PFSK-1 (cell line): Measurements from ENCODE around the gene FBXL7.

Experiments
- FOXP2 ChIP-seq: optimal IDR thresholded peaks from 2 replicates; pipeline ENCODE3; 2011; ENCODE audit warnings: borderline replicate concordance, control low read depth, inconsistent platforms; ENCODE audit not compliant: insufficient read depth; ENCODE audit errors: extremely low read length, extremely low read depth
- POLR2AphosphoS5 ChIP-seq: IDR thresholded peaks from 2 replicates; pipeline ENCODE4 v1.6.1; 2012; ENCODE audit warnings: low read depth, mild to moderate bottlenecking, control low read depth, low read length, moderate library complexity
- REST ChIP-seq, 2 experiments: IDR thresholded peaks; 2 replicates each; pipeline versions ENCODE4 v1.6.1 to v1.8.0; 2011 to 2012; ENCODE audit warnings: low read depth in 2 of 2, low read length in 2 of 2, control low read depth in 1 of 2, inconsistent platforms in 1 of 2, mild to moderate bottlenecking in 1 of 2, moderate library complexity in 1 of 2; ENCODE audit not compliant: insufficient read depth in 1 of 2
- SIN3A ChIP-seq: IDR thresholded peaks from 2 replicates; pipeline ENCODE4 v1.6.1; 2012; ENCODE audit warnings: mild to moderate bottlenecking, low read length, moderate library complexity, borderline replicate concordance; ENCODE audit not compliant: insufficient read depth
- TAF1 ChIP-seq: IDR thresholded peaks from 2 replicates; pipeline ENCODE4 v1.6.1; 2012; ENCODE audit warnings: low read length, control low read depth, borderline replicate concordance; ENCODE audit not compliant: insufficient read depth

The FBXL7 gene

GRCh38 chr5:15690611-15691010 is 190.6 kb downstream of the FBXL7 start:
- no peak for TF ChIP-seq SIN3A
- no peak for TF ChIP-seq REST (IDR thresholded peaks at IDR 0.05; ENCODE audit: insufficient read depth in 1 of 2, low read depth in 2 of 2, low read length in 2 of 2)
- TF ChIP-seq FOXP2: no peak
- no peak for TF ChIP-seq TAF1
- TF ChIP-seq POLR2AphosphoS5: no peak

- TF ChIP-seq FOXP2: no peak
- no peak for TF ChIP-seq POLR2AphosphoS5
- no peak for TF ChIP-seq REST (IDR thresholded peaks at IDR 0.05; ENCODE audit: insufficient read depth in 1 of 2, low read depth in 2 of 2, low read length in 2 of 2)
- TF ChIP-seq SIN3A: no peak
- no peak for TF ChIP-seq TAF1
Observed at GRCh38 chr5:15691521-15691920, 191.5 kb downstream of the FBXL7 start.

- TF ChIP-seq POLR2AphosphoS5: no peak
- no peak for TF ChIP-seq SIN3A
- no peak for TF ChIP-seq TAF1
- TF ChIP-seq FOXP2: no peak
- no peak for TF ChIP-seq REST (IDR thresholded peaks at IDR 0.05; ENCODE audit: insufficient read depth in 1 of 2, low read depth in 2 of 2, low read length in 2 of 2)
Observed at GRCh38 chr5:15692706-15693381, 192.9 kb downstream of the FBXL7 start.

- TF ChIP-seq TAF1: no peak
- no peak for TF ChIP-seq SIN3A
- no peak for TF ChIP-seq FOXP2
- TF ChIP-seq POLR2AphosphoS5: no peak
- TF ChIP-seq REST (IDR thresholded peaks at IDR 0.05; ENCODE audit: insufficient read depth in 1 of 2, low read depth in 2 of 2, low read length in 2 of 2): no peak
Observed at GRCh38 chr5:15693382-15693728, 193.4 kb downstream of the FBXL7 start.

- TF ChIP-seq TAF1 (no peak), POLR2AphosphoS5 (no peak), SIN3A (no peak), FOXP2 (no peak), REST (IDR thresholded peaks at IDR 0.05; ENCODE audit: insufficient read depth in 1 of 2, low read depth in 2 of 2, low read length in 2 of 2) (no peak)
Observed at GRCh38 chr5:15693933-15694332, 194.0 kb downstream of the FBXL7 start.
